GM23338 (cell line): ENCODE results near the gene DPF3.

Source experiments
- CREB1 ChIP-seq: fragments of 250-450 bp; sonication (Bioruptor Pico); IDR thresholded peaks from 2 replicates; pipeline ENCODE4 v1.5.0; 2020; ENCODE audit warnings: low read depth, mild to moderate bottlenecking, moderate library complexity
- EZH2 ChIP-seq: fragments of 200-600 bp; sonication (generic); IDR thresholded peaks from one replicate; pipeline ENCODE4 v1.8.0; 2017; ENCODE audit warnings: antibody characterized with exemption, mild to moderate bottlenecking, low read depth; ENCODE audit not compliant: unreplicated experiment
- EZH2phosphoT487 ChIP-seq: fragments of 200-600 bp; sonication (generic); IDR thresholded peaks from one replicate; pipeline ENCODE4 v1.8.1; 2018; ENCODE audit warnings: antibody characterized with exemption; ENCODE audit not compliant: unreplicated experiment
- JUNB ChIP-seq: IDR thresholded peaks from one replicate; pipeline ENCODE4 v1.6.1; 2016; ENCODE audit warnings: antibody characterized with exemption; ENCODE audit not compliant: unreplicated experiment
- NANOG ChIP-seq: IDR thresholded peaks from 2 replicates; pipeline ENCODE4 v1.6.1; 2016; ENCODE audit warnings: antibody characterized with exemption, borderline replicate concordance
- POLR2AphosphoS5 ChIP-seq: IDR thresholded peaks from 2 replicates; pipeline ENCODE4 v1.6.1; 2016; ENCODE audit warnings: antibody characterized with exemption, low read depth
- STAT1 ChIP-seq: IDR thresholded peaks from one replicate; pipeline ENCODE4 v1.6.1; 2016; ENCODE audit warnings: antibody characterized with exemption; ENCODE audit not compliant: unreplicated experiment
- ZNF114 ChIP-seq: fragments of 250-450 bp; sonication (Bioruptor Pico); IDR thresholded peaks from 2 replicates; pipeline ENCODE4 v1.5.0; 2020; ENCODE audit warnings: mild to moderate bottlenecking, moderate library complexity
- ZNF331 ChIP-seq: fragments of 250-450 bp; sonication (Bioruptor Pico); IDR thresholded peaks from 2 replicates; pipeline ENCODE4 v1.5.0; 2020; ENCODE audit warnings: low read depth, mild to moderate bottlenecking, moderate library complexity
- TF ChIP-seq, protein P1 (sequence below), 2 experiments: fragments of 200-600 bp in 1 of 2; sonication (generic) in 1 of 2; conservative IDR thresholded peaks; 2 replicates each; pipeline versions ENCODE4 v1.5.1 to v1.6.1; 2016 to 2017; ENCODE audit warnings: antibody characterized with exemption in 2 of 2, low read depth in 2 of 2, mild to moderate bottlenecking in 2 of 2, moderate library complexity in 1 of 2
- TF ChIP-seq, protein P2 (sequence below): IDR thresholded peaks from one replicate; pipeline ENCODE4 v1.6.1; 2018; ENCODE audit warnings: antibody characterized with exemption; ENCODE audit not compliant: unreplicated experiment
- TF ChIP-seq, protein P3 (sequence below): IDR thresholded peaks from 2 replicates; pipeline ENCODE4 v1.6.1; 2016; ENCODE audit warnings: antibody characterized with exemption
- TF ChIP-seq, protein P4 (sequence below): fragments of 250-450 bp; sonication (Bioruptor Pico); IDR thresholded peaks from 2 replicates; pipeline ENCODE4 v1.5.0; 2020; ENCODE audit warnings: mild to moderate bottlenecking, moderate library complexity

DNA sequence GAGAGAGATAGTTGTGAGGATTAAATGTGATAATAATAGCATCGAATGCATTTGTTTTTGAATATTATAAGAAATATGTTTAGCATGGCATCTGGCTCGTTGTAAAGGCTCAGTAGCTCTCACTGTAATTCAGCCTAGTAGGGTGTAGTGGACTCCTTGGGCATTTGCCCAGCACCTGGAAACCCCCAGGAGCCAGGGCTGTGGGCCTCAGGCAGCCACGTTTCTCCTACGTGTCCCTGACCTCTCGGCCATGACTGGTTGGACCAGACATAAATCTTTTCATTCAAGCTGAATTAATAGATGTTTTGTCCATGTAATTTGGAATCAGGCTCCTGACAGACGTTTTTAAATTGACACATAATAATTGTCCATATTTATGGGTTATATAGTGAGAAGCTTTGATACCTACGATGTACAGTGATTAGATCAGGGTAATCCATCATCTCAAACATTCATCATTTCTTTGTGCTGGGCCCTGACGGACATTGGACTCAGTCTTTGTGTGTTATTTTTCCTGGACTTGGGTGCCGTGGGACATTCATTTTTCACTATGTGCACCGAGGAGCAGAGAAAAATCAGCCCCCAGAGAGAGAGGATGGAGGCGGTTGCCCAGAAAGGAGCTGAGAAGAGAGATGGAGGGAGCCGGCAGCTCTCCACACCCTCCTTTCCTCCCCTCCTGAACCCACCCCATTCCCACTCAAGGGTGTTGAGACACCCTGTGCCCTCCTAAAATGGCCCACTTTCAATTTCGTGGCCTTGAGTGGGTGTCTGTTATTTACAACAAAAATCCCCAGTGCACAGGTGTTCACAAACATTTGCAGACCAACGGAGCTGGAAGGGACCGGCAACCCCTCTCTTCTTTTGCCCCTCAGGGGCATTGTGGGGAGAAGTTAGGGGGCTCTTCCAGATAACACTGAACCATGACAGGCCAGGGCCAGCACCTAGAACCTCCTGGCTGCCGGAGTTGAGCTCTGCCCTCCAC lies 296.4 kb downstream of the DPF3 start:
- TF ChIP-seq EZH2 (no peak), EZH2phosphoT487 (no peak), POLR2AphosphoS5 (no peak), CREB1 (CRISPR knock-in tag) (no peak), JUNB (no peak), ZNF114 (no peak), ZNF331 (CRISPR knock-in tag) (no peak), STAT1 (no peak), NANOG (no peak)
- TF ChIP-seq, protein P1, sequence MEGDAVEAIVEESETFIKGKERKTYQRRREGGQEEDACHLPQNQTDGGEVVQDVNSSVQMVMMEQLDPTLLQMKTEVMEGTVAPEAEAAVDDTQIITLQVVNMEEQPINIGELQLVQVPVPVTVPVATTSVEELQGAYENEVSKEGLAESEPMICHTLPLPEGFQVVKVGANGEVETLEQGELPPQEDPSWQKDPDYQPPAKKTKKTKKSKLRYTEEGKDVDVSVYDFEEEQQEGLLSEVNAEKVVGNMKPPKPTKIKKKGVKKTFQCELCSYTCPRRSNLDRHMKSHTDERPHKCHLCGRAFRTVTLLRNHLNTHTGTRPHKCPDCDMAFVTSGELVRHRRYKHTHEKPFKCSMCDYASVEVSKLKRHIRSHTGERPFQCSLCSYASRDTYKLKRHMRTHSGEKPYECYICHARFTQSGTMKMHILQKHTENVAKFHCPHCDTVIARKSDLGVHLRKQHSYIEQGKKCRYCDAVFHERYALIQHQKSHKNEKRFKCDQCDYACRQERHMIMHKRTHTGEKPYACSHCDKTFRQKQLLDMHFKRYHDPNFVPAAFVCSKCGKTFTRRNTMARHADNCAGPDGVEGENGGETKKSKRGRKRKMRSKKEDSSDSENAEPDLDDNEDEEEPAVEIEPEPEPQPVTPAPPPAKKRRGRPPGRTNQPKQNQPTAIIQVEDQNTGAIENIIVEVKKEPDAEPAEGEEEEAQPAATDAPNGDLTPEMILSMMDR (conservative IDR thresholded peaks at IDR 0.05; ENCODE audit: low read depth in 2 of 2) = no peak
- TF ChIP-seq, protein P2, sequence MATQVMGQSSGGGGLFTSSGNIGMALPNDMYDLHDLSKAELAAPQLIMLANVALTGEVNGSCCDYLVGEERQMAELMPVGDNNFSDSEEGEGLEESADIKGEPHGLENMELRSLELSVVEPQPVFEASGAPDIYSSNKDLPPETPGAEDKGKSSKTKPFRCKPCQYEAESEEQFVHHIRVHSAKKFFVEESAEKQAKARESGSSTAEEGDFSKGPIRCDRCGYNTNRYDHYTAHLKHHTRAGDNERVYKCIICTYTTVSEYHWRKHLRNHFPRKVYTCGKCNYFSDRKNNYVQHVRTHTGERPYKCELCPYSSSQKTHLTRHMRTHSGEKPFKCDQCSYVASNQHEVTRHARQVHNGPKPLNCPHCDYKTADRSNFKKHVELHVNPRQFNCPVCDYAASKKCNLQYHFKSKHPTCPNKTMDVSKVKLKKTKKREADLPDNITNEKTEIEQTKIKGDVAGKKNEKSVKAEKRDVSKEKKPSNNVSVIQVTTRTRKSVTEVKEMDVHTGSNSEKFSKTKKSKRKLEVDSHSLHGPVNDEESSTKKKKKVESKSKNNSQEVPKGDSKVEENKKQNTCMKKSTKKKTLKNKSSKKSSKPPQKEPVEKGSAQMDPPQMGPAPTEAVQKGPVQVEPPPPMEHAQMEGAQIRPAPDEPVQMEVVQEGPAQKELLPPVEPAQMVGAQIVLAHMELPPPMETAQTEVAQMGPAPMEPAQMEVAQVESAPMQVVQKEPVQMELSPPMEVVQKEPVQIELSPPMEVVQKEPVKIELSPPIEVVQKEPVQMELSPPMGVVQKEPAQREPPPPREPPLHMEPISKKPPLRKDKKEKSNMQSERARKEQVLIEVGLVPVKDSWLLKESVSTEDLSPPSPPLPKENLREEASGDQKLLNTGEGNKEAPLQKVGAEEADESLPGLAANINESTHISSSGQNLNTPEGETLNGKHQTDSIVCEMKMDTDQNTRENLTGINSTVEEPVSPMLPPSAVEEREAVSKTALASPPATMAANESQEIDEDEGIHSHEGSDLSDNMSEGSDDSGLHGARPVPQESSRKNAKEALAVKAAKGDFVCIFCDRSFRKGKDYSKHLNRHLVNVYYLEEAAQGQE = no peak
- TF ChIP-seq, protein P3, sequence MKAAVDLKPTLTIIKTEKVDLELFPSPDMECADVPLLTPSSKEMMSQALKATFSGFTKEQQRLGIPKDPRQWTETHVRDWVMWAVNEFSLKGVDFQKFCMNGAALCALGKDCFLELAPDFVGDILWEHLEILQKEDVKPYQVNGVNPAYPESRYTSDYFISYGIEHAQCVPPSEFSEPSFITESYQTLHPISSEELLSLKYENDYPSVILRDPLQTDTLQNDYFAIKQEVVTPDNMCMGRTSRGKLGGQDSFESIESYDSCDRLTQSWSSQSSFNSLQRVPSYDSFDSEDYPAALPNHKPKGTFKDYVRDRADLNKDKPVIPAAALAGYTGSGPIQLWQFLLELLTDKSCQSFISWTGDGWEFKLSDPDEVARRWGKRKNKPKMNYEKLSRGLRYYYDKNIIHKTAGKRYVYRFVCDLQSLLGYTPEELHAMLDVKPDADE = no peak
- TF ChIP-seq, protein P4, sequence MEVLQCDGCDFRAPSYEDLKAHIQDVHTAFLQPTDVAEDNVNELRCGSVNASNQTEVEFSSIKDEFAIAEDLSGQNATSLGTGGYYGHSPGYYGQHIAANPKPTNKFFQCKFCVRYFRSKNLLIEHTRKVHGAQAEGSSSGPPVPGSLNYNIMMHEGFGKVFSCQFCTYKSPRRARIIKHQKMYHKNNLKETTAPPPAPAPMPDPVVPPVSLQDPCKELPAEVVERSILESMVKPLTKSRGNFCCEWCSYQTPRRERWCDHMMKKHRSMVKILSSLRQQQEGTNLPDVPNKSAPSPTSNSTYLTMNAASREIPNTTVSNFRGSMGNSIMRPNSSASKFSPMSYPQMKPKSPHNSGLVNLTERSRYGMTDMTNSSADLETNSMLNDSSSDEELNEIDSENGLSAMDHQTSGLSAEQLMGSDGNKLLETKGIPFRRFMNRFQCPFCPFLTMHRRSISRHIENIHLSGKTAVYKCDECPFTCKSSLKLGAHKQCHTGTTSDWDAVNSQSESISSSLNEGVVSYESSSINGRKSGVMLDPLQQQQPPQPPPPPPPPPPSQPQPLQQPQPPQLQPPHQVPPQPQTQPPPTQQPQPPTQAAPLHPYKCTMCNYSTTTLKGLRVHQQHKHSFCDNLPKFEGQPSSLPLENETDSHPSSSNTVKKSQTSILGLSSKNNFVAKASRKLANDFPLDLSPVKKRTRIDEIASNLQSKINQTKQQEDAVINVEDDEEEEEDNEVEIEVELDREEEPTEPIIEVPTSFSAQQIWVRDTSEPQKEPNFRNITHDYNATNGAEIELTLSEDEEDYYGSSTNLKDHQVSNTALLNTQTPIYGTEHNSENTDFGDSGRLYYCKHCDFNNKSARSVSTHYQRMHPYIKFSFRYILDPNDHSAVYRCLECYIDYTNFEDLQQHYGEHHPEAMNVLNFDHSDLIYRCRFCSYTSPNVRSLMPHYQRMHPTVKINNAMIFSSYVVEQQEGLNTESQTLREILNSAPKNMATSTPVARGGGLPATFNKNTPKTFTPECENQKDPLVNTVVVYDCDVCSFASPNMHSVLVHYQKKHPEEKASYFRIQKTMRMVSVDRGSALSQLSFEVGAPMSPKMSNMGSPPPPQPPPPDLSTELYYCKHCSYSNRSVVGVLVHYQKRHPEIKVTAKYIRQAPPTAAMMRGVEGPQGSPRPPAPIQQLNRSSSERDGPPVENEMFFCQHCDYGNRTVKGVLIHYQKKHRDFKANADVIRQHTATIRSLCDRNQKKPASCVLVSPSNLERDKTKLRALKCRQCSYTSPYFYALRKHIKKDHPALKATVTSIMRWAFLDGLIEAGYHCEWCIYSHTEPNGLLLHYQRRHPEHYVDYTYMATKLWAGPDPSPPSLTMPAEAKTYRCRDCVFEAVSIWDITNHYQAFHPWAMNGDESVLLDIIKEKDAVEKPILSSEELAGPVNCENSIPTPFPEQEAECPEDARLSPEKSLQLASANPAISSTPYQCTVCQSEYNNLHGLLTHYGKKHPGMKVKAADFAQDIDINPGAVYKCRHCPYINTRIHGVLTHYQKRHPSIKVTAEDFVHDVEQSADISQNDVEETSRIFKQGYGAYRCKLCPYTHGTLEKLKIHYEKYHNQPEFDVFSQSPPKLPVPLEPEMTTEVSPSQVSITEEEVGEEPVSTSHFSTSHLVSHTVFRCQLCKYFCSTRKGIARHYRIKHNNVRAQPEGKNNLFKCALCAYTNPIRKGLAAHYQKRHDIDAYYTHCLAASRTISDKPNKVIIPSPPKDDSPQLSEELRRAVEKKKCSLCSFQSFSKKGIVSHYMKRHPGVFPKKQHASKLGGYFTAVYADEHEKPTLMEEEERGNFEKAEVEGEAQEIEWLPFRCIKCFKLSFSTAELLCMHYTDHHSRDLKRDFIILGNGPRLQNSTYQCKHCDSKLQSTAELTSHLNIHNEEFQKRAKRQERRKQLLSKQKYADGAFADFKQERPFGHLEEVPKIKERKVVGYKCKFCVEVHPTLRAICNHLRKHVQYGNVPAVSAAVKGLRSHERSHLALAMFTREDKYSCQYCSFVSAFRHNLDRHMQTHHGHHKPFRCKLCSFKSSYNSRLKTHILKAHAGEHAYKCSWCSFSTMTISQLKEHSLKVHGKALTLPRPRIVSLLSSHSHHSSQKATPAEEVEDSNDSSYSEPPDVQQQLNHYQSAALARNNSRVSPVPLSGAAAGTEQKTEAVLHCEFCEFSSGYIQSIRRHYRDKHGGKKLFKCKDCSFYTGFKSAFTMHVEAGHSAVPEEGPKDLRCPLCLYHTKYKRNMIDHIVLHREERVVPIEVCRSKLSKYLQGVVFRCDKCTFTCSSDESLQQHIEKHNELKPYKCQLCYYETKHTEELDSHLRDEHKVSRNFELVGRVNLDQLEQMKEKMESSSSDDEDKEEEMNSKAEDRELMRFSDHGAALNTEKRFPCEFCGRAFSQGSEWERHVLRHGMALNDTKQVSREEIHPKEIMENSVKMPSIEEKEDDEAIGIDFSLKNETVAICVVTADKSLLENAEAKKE (CRISPR knock-in tag) = no peak
